H9 (cell line): Measurements from ENCODE around the gene PPFIBP2. TPM values are rescaled to one million over a fixed set of nuclear protein-coding genes. Genes with fewer than 3 reads are reported as not detected.

Source experiments
- DNase-seq: peaks from one replicate; pipeline ENCODE4 v3.0.0-alpha.2; 2017
- H2AFZ ChIP-seq: one replicate; pipeline ENCODE4 v1.6.1; 2013; ENCODE audit warnings: mild to moderate bottlenecking, low read length, control low read depth, moderate library complexity
- H2AK5ac ChIP-seq: 2 replicates; pipeline ENCODE4 v1.6.1; 2013; ENCODE audit warnings: low read length, control low read depth, mixed read lengths; ENCODE audit not compliant: insufficient read length
- H2BK120ac ChIP-seq: one replicate; pipeline ENCODE4 v1.6.1; 2013; ENCODE audit warnings: low read depth, mild to moderate bottlenecking, low read length, control low read depth, inconsistent platforms; ENCODE audit not compliant: poor library complexity, severe bottlenecking
- H2BK12ac ChIP-seq: 2 replicates; pipeline ENCODE4 v1.6.1; 2013; ENCODE audit warnings: low read length, control low read depth, mixed read lengths, low read depth; ENCODE audit not compliant: insufficient read length
- H2BK15ac ChIP-seq: 2 replicates; pipeline ENCODE4 v1.6.1; 2013; ENCODE audit warnings: low read depth, low read length, control low read depth
- H2BK20ac ChIP-seq: one replicate; pipeline ENCODE4 v1.6.1; 2013; ENCODE audit warnings: low read depth, mild to moderate bottlenecking, low read length, control low read depth, inconsistent platforms; ENCODE audit not compliant: poor library complexity, severe bottlenecking
- H2BK5ac ChIP-seq: 2 replicates; pipeline ENCODE4 v1.6.1; 2013; ENCODE audit warnings: low read length, control low read depth, mixed read lengths; ENCODE audit not compliant: insufficient read length
- H3K14ac ChIP-seq: 2 replicates; pipeline ENCODE4 v1.6.1; 2013; ENCODE audit warnings: low read length, control low read depth; ENCODE audit not compliant: insufficient read depth
- H3K18ac ChIP-seq: 2 replicates; pipeline ENCODE4 v1.6.1; 2013; ENCODE audit warnings: low read depth, mild to moderate bottlenecking, mixed read lengths, low read length, control low read depth; ENCODE audit not compliant: insufficient read length
- H3K23ac ChIP-seq: 2 replicates; pipeline ENCODE4 v1.6.1; 2013; ENCODE audit warnings: low read length, control low read depth, mixed read lengths, low read depth; ENCODE audit not compliant: insufficient read length
- H3K23me2 ChIP-seq: 2 replicates; pipeline ENCODE4 v1.6.1; 2013; ENCODE audit warnings: low read depth, mild to moderate bottlenecking, mixed read lengths, low read length, control low read depth; ENCODE audit not compliant: insufficient read length, poor library complexity, severe bottlenecking
- H3K27ac ChIP-seq: 2 replicates; pipeline ENCODE4 v1.5.1; 2013; ENCODE audit warnings: low read length, control low read depth, mixed read lengths, low read depth; ENCODE audit not compliant: insufficient read length
- H3K27me3 ChIP-seq: 2 replicates; pipeline ENCODE4 v1.6.1; 2013; ENCODE audit warnings: low read length, control low read depth, inconsistent platforms; ENCODE audit not compliant: insufficient read depth
- H3K4ac ChIP-seq: 2 replicates; pipeline ENCODE4 v1.6.1; 2013; ENCODE audit warnings: low read depth, mild to moderate bottlenecking, control low read depth, inconsistent platforms, low read length, moderate library complexity
- H3K4me1 ChIP-seq: 2 replicates; pipeline ENCODE4 v1.6.1; 2013; ENCODE audit warnings: low read length, control low read depth, inconsistent platforms; ENCODE audit not compliant: insufficient read depth
- H3K4me2 ChIP-seq: 2 replicates; pipeline ENCODE4 v1.6.1; 2013; ENCODE audit warnings: low read length, control low read depth, mixed read lengths; ENCODE audit not compliant: insufficient read length, insufficient read depth
- H3K56ac ChIP-seq: 2 replicates; pipeline ENCODE4 v1.6.1; 2013; ENCODE audit warnings: low read depth, mild to moderate bottlenecking, mixed read lengths, low read length, control low read depth; ENCODE audit not compliant: insufficient read length
- H3K79me1 ChIP-seq: 2 replicates; pipeline ENCODE4 v1.6.1; 2013; ENCODE audit warnings: low read depth, mild to moderate bottlenecking, moderate library complexity, low read length, control low read depth, inconsistent platforms; ENCODE audit not compliant: insufficient read depth, poor library complexity, severe bottlenecking
- H3K79me2 ChIP-seq: 2 replicates; pipeline ENCODE4 v1.6.1; 2013; ENCODE audit warnings: low read length, control low read depth, inconsistent platforms; ENCODE audit not compliant: insufficient read depth
- H3K9ac ChIP-seq: 2 replicates; pipeline ENCODE4 v1.6.1; 2013; ENCODE audit warnings: low read length, control low read depth, mixed read lengths; ENCODE audit not compliant: insufficient read length; ENCODE audit errors: extremely low read depth
- H3K9me3 ChIP-seq: one replicate; pipeline ENCODE4 v1.6.1; 2013; ENCODE audit warnings: low read depth, low read length, inconsistent platforms; ENCODE audit not compliant: control insufficient read depth
- H3T11ph ChIP-seq: one replicate; pipeline ENCODE4 v1.6.1; 2013; ENCODE audit warnings: mild to moderate bottlenecking, low read length, control low read depth, inconsistent platforms
- H4K20me1 ChIP-seq: one replicate; pipeline ENCODE4 v1.6.1; 2013; ENCODE audit not compliant: control insufficient read depth, insufficient read length, insufficient read depth
- H4K5ac ChIP-seq: 2 replicates; pipeline ENCODE4 v1.6.1; 2013; ENCODE audit warnings: low read depth, mild to moderate bottlenecking, mixed read lengths, low read length, control low read depth; ENCODE audit not compliant: insufficient read length
- H4K8ac ChIP-seq: replicated peaks from 2 replicates; pipeline ENCODE4 v1.6.1; 2013; ENCODE audit warnings: low read length, control low read depth, mixed read lengths, low read depth; ENCODE audit not compliant: insufficient read length
- H4K91ac ChIP-seq: 2 replicates; pipeline ENCODE4 v1.6.1; 2013; ENCODE audit warnings: low read depth, mild to moderate bottlenecking, moderate library complexity, mixed read lengths, low read length, control low read depth; ENCODE audit not compliant: insufficient read length
- H3K27ac Mint-ChIP-seq, 3 experiments: 2 replicates in 2 of 3; 3 replicates in 1 of 3; pipeline ENCODE4 v1.8.0; 2020 to 2021; ENCODE audit warnings: mixed read lengths in 3 of 3, mild to moderate bottlenecking in 1 of 3, moderate library complexity in 1 of 3
- H3K27me3 Mint-ChIP-seq: 2 replicates; pipeline ENCODE4 v1.8.0; 2021; ENCODE audit warnings: low read depth, mild to moderate bottlenecking, moderate library complexity, mixed read lengths
- H3K36me3 Mint-ChIP-seq, 3 experiments: 2 replicates in 2 of 3; 3 replicates in 1 of 3; pipeline ENCODE4 v1.8.0; 2020 to 2021; ENCODE audit warnings: low read depth in 3 of 3, mixed read lengths in 3 of 3; ENCODE audit not compliant: insufficient read depth in 1 of 3
- H3K4me1 Mint-ChIP-seq, 2 experiments: 2 replicates each; pipeline ENCODE4 v1.8.0; 2020; ENCODE audit warnings: mixed read lengths in 2 of 2
- H3K4me3 Mint-ChIP-seq, 2 experiments: 2 replicates in 1 of 2; 3 replicates in 1 of 2; pipeline ENCODE4 v1.8.0; 2020 to 2021; ENCODE audit warnings: mild to moderate bottlenecking in 2 of 2, mixed read lengths in 2 of 2, moderate library complexity in 1 of 2
- H3K9me3 Mint-ChIP-seq, 2 experiments: 2 replicates in 1 of 2; 3 replicates in 1 of 2; pipeline ENCODE4 v1.8.0; 2020; ENCODE audit warnings: mild to moderate bottlenecking in 2 of 2, mixed read lengths in 2 of 2, moderate library complexity in 1 of 2
- WGBS: extraction: QIAGEN DNeasy Blood & Tissue Kit; methylation state at CpG from one replicate; pipeline ENCODE4 v1.1.7; 2013; ENCODE audit warnings: missing lambda C conversion rate, low lambda C conversion rate, mixed read lengths; ENCODE audit not compliant: insufficient read length; ENCODE audit errors: extremely low coverage; 5-methylcytosine and 5-hydroxymethylcytosine counted together
- total RNA-seq: library from RNA; stranded (reverse); gene quantifications from 2 replicates; pipeline ENCODE4 v1.2.1, GENCODE V29; 2021
- TF ChIP-seq, protein P1 (sequence below): fragments of 200-600 bp; sonication (generic); conservative IDR thresholded peaks from 3 replicates; pipeline ENCODE4 v1.8.0; 2021; ENCODE audit warnings: antibody characterized with exemption, mild to moderate bottlenecking

PPFIBP2 gene
- total RNA-seq, 1 experiment from 2014 or later = 8.3 TPM

DNA sequence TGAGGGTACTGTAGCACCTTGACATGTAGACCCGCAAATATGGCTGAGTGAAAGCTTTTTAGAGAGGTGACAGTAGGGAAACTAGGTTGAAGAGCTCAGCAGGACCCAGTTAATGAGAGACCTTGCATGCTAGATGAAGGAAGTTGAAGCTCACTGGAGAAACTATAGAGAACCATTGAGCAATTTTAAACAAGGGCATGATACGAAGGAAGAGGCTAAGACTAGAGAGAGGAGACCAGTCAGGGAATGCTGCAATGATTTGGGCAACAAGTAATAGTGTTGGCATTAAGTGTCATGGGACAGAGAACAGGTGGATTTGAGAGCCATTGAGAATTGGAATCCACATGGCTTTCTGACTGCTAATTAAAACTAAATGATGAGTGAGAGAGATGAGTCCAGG, 24.4 kb upstream of the PPFIBP2 start:
- Mint-ChIP-seq H3K36me3 (no peaks in the 10 kb centered on the region), H3K4me3 (no peak overlapping the region), H3K4me1 (peaks cover 26 to 34% of the 10 kb centered on the region in 2 experiments), H3K27ac (no peak overlapping the region), H3K27me3 (no peaks in the 10 kb centered on the region), H3K9me3 (no peaks in the 10 kb centered on the region)
- no peak for DNase-seq
- Histone ChIP-seq H4K20me1 (no peaks in the 10 kb centered on the region), H3K4me2 (no peak overlapping the region), H3K14ac (no peak overlapping the region), H2BK20ac (no peak overlapping the region), H3K79me2 (no peaks in the 10 kb centered on the region), H3K27me3 (no peaks in the 10 kb centered on the region), H3K4ac (no peak overlapping the region), H2AFZ (no peak overlapping the region), H3K23ac (no peak overlapping the region), H3K56ac (no peak overlapping the region), H4K5ac (no peak overlapping the region), H4K8ac (no peak overlapping the region), H3K23me2 (no peaks in the 10 kb centered on the region), H4K91ac (no peak overlapping the region), H3K4me1 (peaks cover 3% of the 10 kb centered on the region; the same call in 1 of the 2 replicates), H3K9me3 (no peaks in the 10 kb centered on the region), H3K27ac (no peak overlapping the region), H3K79me1 (no peaks in the 10 kb centered on the region), H2BK120ac (no peak overlapping the region), H2BK5ac (no peak overlapping the region), H2AK5ac (no peak overlapping the region), H3K18ac (no peak overlapping the region), H2BK12ac (no peak overlapping the region), H3T11ph (no peak overlapping the region), H2BK15ac (no peak overlapping the region), H3K9ac (no peak overlapping the region)
- no CpG with 5 or more reads among the region's 2 CpGs for WGBS
- TF ChIP-seq, protein P1, sequence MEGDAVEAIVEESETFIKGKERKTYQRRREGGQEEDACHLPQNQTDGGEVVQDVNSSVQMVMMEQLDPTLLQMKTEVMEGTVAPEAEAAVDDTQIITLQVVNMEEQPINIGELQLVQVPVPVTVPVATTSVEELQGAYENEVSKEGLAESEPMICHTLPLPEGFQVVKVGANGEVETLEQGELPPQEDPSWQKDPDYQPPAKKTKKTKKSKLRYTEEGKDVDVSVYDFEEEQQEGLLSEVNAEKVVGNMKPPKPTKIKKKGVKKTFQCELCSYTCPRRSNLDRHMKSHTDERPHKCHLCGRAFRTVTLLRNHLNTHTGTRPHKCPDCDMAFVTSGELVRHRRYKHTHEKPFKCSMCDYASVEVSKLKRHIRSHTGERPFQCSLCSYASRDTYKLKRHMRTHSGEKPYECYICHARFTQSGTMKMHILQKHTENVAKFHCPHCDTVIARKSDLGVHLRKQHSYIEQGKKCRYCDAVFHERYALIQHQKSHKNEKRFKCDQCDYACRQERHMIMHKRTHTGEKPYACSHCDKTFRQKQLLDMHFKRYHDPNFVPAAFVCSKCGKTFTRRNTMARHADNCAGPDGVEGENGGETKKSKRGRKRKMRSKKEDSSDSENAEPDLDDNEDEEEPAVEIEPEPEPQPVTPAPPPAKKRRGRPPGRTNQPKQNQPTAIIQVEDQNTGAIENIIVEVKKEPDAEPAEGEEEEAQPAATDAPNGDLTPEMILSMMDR = no peak
